Parathyroid adenoma (tissue), 2 donors: ENCODE measurements around the gene USP24.
"Not testable (repeated sequence)": the region's sequence is repeated elsewhere in the genome, so short reads cannot be mapped to it uniquely, and the experiment has no call there.

ENCODE experiments used
- H2AFZ ChIP-seq: fragments of 300-600 bp; sonication (generic); one replicate; pipeline ENCODE4 v1.7.0; 2017; ENCODE audit warnings: antibody characterized with exemption, mild to moderate bottlenecking
- H3K27ac ChIP-seq: fragments of 300-600 bp; sonication (generic); one replicate; pipeline ENCODE4 v1.7.0; 2017
- H3K27me3 ChIP-seq: fragments of 300-600 bp; sonication (generic); one replicate; pipeline ENCODE4 v1.7.0; 2017; ENCODE audit warnings: low read length; ENCODE audit not compliant: control insufficient read depth, insufficient read depth
- H3K36me3 ChIP-seq: fragments of 300-600 bp; sonication (generic); one replicate; pipeline ENCODE4 v1.7.0; 2017; ENCODE audit warnings: low read length; ENCODE audit not compliant: control insufficient read depth, insufficient read depth
- H3K4me1 ChIP-seq: fragments of 300-600 bp; sonication (generic); one replicate; pipeline ENCODE4 v1.7.0; 2017; ENCODE audit warnings: control low read depth
- H3K4me2 ChIP-seq: fragments of 300-600 bp; sonication (generic); one replicate; pipeline ENCODE4 v1.7.0; 2017; ENCODE audit warnings: low read length
- H3K4me3 ChIP-seq: fragments of 300-600 bp; sonication (generic); one replicate; pipeline ENCODE4 v1.7.0; 2017; ENCODE audit warnings: low read depth, low read length
- H3K79me2 ChIP-seq: fragments of 300-600 bp; sonication (generic); one replicate; pipeline ENCODE4 v1.7.0; 2017; ENCODE audit warnings: control low read depth
- H3K9ac ChIP-seq: fragments of 300-600 bp; sonication (generic); one replicate; pipeline ENCODE4 v1.7.0; 2017; ENCODE audit warnings: mild to moderate bottlenecking
- H3K9me3 ChIP-seq: fragments of 300-600 bp; sonication (generic); one replicate; pipeline ENCODE4 v1.7.0; 2017; ENCODE audit warnings: low read length; ENCODE audit not compliant: control insufficient read depth
- CTCF ChIP-seq: fragments of 300-600 bp; sonication (generic); IDR thresholded peaks from one replicate; pipeline ENCODE4 v1.7.0; 2017; ENCODE audit warnings: antibody characterized with exemption, mild to moderate bottlenecking
- donor health status: primary hyperparathyroidism.

The USP24 gene

GRCh38 chr1:55203064-55203463, 12.1 kb downstream of the USP24 start:
- Histone ChIP-seq H3K9me3 (no peaks in the 10 kb centered on the region), H3K4me2 (no peak overlapping the region), H2AFZ (no peak overlapping the region), H3K79me2 (peaks cover 10% of the 10 kb centered on the region), H3K4me3 (no peak overlapping the region), H3K36me3 (no peaks in the 10 kb centered on the region), H3K27me3 (no peaks in the 10 kb centered on the region), H3K9ac (no peak overlapping the region), H3K4me1 (no peaks in the 10 kb centered on the region), H3K27ac (no peak overlapping the region)
- no peak for TF ChIP-seq CTCF

GRCh38 chr1:55200667-55201066, 14.5 kb downstream of the USP24 start:
- TF ChIP-seq CTCF = no peak
- peaks cover 11% of the 10 kb centered on the region for H3K79me2 ChIP-seq
- H3K36me3 ChIP-seq = no peaks in the 10 kb centered on the region
- no peak overlapping the region for H3K4me2 ChIP-seq
- no peak overlapping the region for H2AFZ ChIP-seq
- H3K4me1 ChIP-seq = no peaks in the 10 kb centered on the region
- H3K27me3 ChIP-seq = no peaks in the 10 kb centered on the region
- no peak overlapping the region for H3K4me3 ChIP-seq
- H3K9me3 ChIP-seq = no peaks in the 10 kb centered on the region
- H3K27ac ChIP-seq = no peak overlapping the region
- no peak overlapping the region for H3K9ac ChIP-seq

- not testable (repeated sequence) for H3K4me1 ChIP-seq, H3K27ac ChIP-seq, H3K4me3 ChIP-seq, H3K36me3 ChIP-seq, H3K9me3 ChIP-seq, H3K27me3 ChIP-seq, H3K9ac ChIP-seq, H2AFZ ChIP-seq, H3K4me2 ChIP-seq
- H3K79me2 ChIP-seq = peaks cover 12% of the 10 kb centered on the region
Observed at GRCh38 chr1:55199735-55200134, 15.4 kb downstream of the USP24 start.

- no peaks in the 10 kb centered on the region for H3K27me3 ChIP-seq
- no peak overlapping the region for H3K9ac ChIP-seq
- no peaks in the 10 kb centered on the region for H3K4me1 ChIP-seq
- H3K79me2 ChIP-seq = peaks cover 9% of the 10 kb centered on the region
- no peaks in the 10 kb centered on the region for H3K9me3 ChIP-seq
- no peak overlapping the region for H3K4me2 ChIP-seq
- H3K36me3 ChIP-seq = no peaks in the 10 kb centered on the region
- no peak for TF ChIP-seq CTCF
- H3K4me3 ChIP-seq = no peak overlapping the region
- H3K27ac ChIP-seq = no peak overlapping the region
- no peak overlapping the region for H2AFZ ChIP-seq
Observed at GRCh38 chr1:55198044-55198443, 17.1 kb downstream of the USP24 start.

- Histone ChIP-seq H3K4me3 (no peak overlapping the region), H3K27me3 (no peaks in the 10 kb centered on the region), H3K27ac (no peak overlapping the region), H3K36me3 (no peaks in the 10 kb centered on the region), H3K79me2 (peaks cover 9% of the 10 kb centered on the region), H3K9me3 (no peaks in the 10 kb centered on the region), H3K4me1 (no peaks in the 10 kb centered on the region), H3K4me2 (no peak overlapping the region), H3K9ac (no peak overlapping the region), H2AFZ (no peak overlapping the region)
- TF ChIP-seq CTCF = no peak
Observed at GRCh38 chr1:55197099-55197498, 18.1 kb downstream of the USP24 start.
